ENCODE measurements around the gene SCN1A. TPM values are rescaled to one million over a fixed set of nuclear protein-coding genes. Genes with fewer than 3 reads are reported as not detected.

SCN1A gene
- total and polyA plus RNA-seq, 2 experiments from 2014 or later: 1.2 to 1.3 TPM

DNA sequence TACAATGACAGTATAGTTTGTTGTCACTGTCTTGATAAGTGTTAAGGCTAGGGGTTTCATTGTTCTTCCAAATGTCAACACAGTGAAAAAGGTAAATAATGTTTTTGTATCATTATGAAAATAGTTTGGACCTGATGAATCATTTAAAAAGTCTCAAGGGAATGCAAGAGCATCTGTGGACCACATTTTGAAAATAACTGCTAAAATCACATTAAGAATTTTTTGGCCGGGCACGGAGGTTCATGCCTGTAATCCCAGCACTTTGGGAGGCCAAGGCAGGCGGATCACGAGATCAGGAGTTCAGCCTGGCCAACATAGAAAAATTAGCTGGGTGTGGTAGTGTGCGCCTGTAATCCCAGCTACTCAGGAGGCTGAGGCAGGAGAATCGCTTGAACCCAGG is 10.3 kb downstream of the SCN1A start:
- H3K9me3 Mint-ChIP-seq: no peaks in the 10 kb centered on the region
- Histone ChIP-seq H3F3A (replicated peaks; ENCODE audit: low read depth) (no peaks in the 10 kb centered on the region), H3K4me3 (no peak overlapping the region), H3K36me3 (ENCODE audit: insufficient read depth) (no peaks in the 10 kb centered on the region), H4K20me1 (replicated peaks; ENCODE audit: insufficient read depth) (no peaks in the 10 kb centered on the region), H3K4me1 (ENCODE audit: insufficient read depth) (peaks cover 4% of the 10 kb centered on the region; the same call in 1 of the 2 replicates), H3K79me2 (replicated peaks; ENCODE audit: insufficient read depth) (no peaks in the 10 kb centered on the region), H3K27ac (ENCODE audit: low read depth) (no peak overlapping the region), H3K4me2 (no peak overlapping the region), H3K9me2 (ENCODE audit: insufficient read depth) (no peaks in the 10 kb centered on the region), H3K27me3 (ENCODE audit: insufficient read depth) (no peaks in the 10 kb centered on the region), H2AFZ (no peak overlapping the region)
- H3K27me3 Mint-ChIP-seq (ENCODE audit: insufficient read depth, low read depth, poor library complexity): no peaks in the 10 kb centered on the region
- H3K36me3 Mint-ChIP-seq (ENCODE audit: low read depth): no peaks in the 10 kb centered on the region
- H3K4me1 Mint-ChIP-seq: no peaks in the 10 kb centered on the region; the same call in 2 of the 3 replicates
- no peak overlapping the region for H3K27ac Mint-ChIP-seq
- no peak for ATAC-seq
- TF ChIP-seq ZNF331 (CRISPR knock-in tag; IDR thresholded peaks at IDR 0.05; ENCODE audit: low read depth) (no peak), STAT1 (IDR thresholded peaks at IDR 0.05; ENCODE audit: unreplicated experiment) (no peak), JUNB (IDR thresholded peaks at IDR 0.05; ENCODE audit: unreplicated experiment) (no peak), NANOG (IDR thresholded peaks at IDR 0.05; ENCODE audit: borderline replicate concordance) (no peak), POLR2AphosphoS5 (IDR thresholded peaks at IDR 0.05; ENCODE audit: low read depth) (no peak), EZH2phosphoT487 (IDR thresholded peaks at IDR 0.05; ENCODE audit: unreplicated experiment) (no peak), EZH2 (IDR thresholded peaks at IDR 0.05; ENCODE audit: low read depth, unreplicated experiment) (no peak), ZNF114 (CRISPR knock-in tag; IDR thresholded peaks at IDR 0.05) (no peak), CREB1 (CRISPR knock-in tag; IDR thresholded peaks at IDR 0.05; ENCODE audit: low read depth) (no peak)
- TF ChIP-seq, protein P1, sequence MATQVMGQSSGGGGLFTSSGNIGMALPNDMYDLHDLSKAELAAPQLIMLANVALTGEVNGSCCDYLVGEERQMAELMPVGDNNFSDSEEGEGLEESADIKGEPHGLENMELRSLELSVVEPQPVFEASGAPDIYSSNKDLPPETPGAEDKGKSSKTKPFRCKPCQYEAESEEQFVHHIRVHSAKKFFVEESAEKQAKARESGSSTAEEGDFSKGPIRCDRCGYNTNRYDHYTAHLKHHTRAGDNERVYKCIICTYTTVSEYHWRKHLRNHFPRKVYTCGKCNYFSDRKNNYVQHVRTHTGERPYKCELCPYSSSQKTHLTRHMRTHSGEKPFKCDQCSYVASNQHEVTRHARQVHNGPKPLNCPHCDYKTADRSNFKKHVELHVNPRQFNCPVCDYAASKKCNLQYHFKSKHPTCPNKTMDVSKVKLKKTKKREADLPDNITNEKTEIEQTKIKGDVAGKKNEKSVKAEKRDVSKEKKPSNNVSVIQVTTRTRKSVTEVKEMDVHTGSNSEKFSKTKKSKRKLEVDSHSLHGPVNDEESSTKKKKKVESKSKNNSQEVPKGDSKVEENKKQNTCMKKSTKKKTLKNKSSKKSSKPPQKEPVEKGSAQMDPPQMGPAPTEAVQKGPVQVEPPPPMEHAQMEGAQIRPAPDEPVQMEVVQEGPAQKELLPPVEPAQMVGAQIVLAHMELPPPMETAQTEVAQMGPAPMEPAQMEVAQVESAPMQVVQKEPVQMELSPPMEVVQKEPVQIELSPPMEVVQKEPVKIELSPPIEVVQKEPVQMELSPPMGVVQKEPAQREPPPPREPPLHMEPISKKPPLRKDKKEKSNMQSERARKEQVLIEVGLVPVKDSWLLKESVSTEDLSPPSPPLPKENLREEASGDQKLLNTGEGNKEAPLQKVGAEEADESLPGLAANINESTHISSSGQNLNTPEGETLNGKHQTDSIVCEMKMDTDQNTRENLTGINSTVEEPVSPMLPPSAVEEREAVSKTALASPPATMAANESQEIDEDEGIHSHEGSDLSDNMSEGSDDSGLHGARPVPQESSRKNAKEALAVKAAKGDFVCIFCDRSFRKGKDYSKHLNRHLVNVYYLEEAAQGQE (IDR thresholded peaks at IDR 0.05; ENCODE audit: unreplicated experiment): no peak
- TF ChIP-seq, protein P2, sequence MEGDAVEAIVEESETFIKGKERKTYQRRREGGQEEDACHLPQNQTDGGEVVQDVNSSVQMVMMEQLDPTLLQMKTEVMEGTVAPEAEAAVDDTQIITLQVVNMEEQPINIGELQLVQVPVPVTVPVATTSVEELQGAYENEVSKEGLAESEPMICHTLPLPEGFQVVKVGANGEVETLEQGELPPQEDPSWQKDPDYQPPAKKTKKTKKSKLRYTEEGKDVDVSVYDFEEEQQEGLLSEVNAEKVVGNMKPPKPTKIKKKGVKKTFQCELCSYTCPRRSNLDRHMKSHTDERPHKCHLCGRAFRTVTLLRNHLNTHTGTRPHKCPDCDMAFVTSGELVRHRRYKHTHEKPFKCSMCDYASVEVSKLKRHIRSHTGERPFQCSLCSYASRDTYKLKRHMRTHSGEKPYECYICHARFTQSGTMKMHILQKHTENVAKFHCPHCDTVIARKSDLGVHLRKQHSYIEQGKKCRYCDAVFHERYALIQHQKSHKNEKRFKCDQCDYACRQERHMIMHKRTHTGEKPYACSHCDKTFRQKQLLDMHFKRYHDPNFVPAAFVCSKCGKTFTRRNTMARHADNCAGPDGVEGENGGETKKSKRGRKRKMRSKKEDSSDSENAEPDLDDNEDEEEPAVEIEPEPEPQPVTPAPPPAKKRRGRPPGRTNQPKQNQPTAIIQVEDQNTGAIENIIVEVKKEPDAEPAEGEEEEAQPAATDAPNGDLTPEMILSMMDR (conservative IDR thresholded peaks at IDR 0.05; ENCODE audit: low read depth in 2 of 2): no peak
- TF ChIP-seq, protein P3, sequence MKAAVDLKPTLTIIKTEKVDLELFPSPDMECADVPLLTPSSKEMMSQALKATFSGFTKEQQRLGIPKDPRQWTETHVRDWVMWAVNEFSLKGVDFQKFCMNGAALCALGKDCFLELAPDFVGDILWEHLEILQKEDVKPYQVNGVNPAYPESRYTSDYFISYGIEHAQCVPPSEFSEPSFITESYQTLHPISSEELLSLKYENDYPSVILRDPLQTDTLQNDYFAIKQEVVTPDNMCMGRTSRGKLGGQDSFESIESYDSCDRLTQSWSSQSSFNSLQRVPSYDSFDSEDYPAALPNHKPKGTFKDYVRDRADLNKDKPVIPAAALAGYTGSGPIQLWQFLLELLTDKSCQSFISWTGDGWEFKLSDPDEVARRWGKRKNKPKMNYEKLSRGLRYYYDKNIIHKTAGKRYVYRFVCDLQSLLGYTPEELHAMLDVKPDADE (IDR thresholded peaks at IDR 0.05): no peak
- TF ChIP-seq, protein P4, sequence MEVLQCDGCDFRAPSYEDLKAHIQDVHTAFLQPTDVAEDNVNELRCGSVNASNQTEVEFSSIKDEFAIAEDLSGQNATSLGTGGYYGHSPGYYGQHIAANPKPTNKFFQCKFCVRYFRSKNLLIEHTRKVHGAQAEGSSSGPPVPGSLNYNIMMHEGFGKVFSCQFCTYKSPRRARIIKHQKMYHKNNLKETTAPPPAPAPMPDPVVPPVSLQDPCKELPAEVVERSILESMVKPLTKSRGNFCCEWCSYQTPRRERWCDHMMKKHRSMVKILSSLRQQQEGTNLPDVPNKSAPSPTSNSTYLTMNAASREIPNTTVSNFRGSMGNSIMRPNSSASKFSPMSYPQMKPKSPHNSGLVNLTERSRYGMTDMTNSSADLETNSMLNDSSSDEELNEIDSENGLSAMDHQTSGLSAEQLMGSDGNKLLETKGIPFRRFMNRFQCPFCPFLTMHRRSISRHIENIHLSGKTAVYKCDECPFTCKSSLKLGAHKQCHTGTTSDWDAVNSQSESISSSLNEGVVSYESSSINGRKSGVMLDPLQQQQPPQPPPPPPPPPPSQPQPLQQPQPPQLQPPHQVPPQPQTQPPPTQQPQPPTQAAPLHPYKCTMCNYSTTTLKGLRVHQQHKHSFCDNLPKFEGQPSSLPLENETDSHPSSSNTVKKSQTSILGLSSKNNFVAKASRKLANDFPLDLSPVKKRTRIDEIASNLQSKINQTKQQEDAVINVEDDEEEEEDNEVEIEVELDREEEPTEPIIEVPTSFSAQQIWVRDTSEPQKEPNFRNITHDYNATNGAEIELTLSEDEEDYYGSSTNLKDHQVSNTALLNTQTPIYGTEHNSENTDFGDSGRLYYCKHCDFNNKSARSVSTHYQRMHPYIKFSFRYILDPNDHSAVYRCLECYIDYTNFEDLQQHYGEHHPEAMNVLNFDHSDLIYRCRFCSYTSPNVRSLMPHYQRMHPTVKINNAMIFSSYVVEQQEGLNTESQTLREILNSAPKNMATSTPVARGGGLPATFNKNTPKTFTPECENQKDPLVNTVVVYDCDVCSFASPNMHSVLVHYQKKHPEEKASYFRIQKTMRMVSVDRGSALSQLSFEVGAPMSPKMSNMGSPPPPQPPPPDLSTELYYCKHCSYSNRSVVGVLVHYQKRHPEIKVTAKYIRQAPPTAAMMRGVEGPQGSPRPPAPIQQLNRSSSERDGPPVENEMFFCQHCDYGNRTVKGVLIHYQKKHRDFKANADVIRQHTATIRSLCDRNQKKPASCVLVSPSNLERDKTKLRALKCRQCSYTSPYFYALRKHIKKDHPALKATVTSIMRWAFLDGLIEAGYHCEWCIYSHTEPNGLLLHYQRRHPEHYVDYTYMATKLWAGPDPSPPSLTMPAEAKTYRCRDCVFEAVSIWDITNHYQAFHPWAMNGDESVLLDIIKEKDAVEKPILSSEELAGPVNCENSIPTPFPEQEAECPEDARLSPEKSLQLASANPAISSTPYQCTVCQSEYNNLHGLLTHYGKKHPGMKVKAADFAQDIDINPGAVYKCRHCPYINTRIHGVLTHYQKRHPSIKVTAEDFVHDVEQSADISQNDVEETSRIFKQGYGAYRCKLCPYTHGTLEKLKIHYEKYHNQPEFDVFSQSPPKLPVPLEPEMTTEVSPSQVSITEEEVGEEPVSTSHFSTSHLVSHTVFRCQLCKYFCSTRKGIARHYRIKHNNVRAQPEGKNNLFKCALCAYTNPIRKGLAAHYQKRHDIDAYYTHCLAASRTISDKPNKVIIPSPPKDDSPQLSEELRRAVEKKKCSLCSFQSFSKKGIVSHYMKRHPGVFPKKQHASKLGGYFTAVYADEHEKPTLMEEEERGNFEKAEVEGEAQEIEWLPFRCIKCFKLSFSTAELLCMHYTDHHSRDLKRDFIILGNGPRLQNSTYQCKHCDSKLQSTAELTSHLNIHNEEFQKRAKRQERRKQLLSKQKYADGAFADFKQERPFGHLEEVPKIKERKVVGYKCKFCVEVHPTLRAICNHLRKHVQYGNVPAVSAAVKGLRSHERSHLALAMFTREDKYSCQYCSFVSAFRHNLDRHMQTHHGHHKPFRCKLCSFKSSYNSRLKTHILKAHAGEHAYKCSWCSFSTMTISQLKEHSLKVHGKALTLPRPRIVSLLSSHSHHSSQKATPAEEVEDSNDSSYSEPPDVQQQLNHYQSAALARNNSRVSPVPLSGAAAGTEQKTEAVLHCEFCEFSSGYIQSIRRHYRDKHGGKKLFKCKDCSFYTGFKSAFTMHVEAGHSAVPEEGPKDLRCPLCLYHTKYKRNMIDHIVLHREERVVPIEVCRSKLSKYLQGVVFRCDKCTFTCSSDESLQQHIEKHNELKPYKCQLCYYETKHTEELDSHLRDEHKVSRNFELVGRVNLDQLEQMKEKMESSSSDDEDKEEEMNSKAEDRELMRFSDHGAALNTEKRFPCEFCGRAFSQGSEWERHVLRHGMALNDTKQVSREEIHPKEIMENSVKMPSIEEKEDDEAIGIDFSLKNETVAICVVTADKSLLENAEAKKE (CRISPR knock-in tag; IDR thresholded peaks at IDR 0.05): no peak
- DNase-seq (ENCODE audit: low spot score): no peak
- H3K4me3 Mint-ChIP-seq: no peak overlapping the region

Data from GM23338 (cell line).